ENCODE measurements around the gene TMEM150C. TPM values are rescaled to one million over a fixed set of nuclear protein-coding genes. Genes with fewer than 3 reads are reported as not detected.
A peak's percentile ranks its signal among the peaks of the same experiment; 100 is the strongest.

The TMEM150C gene
- total RNA-seq, 1 donor from 2014 or later, result 7.3 TPM

DNA sequence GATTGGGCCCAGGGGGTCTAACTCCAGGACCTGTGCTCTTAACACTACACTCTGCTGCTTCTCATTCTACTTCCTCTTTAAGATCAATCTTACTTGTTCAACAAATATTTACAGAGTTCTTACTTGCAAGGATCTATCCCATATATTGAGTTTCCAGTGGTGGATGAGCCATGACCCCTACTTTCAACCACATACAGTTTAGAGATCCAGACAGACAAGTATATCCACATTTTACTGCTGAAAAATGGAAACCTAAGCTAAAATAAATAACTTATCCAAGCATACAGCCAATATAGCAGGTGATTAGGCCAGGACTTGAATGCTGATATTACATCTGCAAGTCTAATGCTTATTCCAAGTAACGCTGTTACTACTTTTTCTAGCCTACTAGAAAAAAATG, 18.7 kb downstream of the TMEM150C start:
- no peaks in the 10 kb centered on the region for H3K27me3 Mint-ChIP-seq
- H3K27ac Mint-ChIP-seq, result no peak overlapping the region
- peaks cover 14% of the 10 kb centered on the region for H3K9me3 Mint-ChIP-seq (ENCODE audit: low read depth)
- H3K4me1 Mint-ChIP-seq (ENCODE audit: low read depth), result peaks cover 16% of the 10 kb centered on the region
- peaks cover 3% of the 10 kb centered on the region for H3K36me3 Mint-ChIP-seq (ENCODE audit: insufficient read depth)
- TF ChIP-seq CTCF (IDR thresholded peaks at IDR 0.05; ENCODE audit: unreplicated experiment), result no peak
- H3K4me3 Mint-ChIP-seq (ENCODE audit: low read depth), result no peak overlapping the region
- DNase-seq (ENCODE audit: low spot score, unreplicated experiment), result no peak

- H3K9me3 Mint-ChIP-seq (ENCODE audit: low read depth), result peaks cover 11% of the 10 kb centered on the region
- peaks cover 16% of the 10 kb centered on the region for H3K4me1 Mint-ChIP-seq (ENCODE audit: low read depth)
- H3K4me3 Mint-ChIP-seq (ENCODE audit: low read depth), result no peak overlapping the region
- no peaks in the 10 kb centered on the region for H3K27me3 Mint-ChIP-seq
- H3K36me3 Mint-ChIP-seq (ENCODE audit: insufficient read depth), result peaks cover 3% of the 10 kb centered on the region
- no peak for TF ChIP-seq CTCF (IDR thresholded peaks at IDR 0.05; ENCODE audit: unreplicated experiment)
- H3K27ac Mint-ChIP-seq, result no peak overlapping the region
- DNase-seq (ENCODE audit: low spot score, unreplicated experiment), result no peak
Measured at GRCh38 chr4:82542642-82543041, 19.1 kb downstream of the TMEM150C start.

DNA sequence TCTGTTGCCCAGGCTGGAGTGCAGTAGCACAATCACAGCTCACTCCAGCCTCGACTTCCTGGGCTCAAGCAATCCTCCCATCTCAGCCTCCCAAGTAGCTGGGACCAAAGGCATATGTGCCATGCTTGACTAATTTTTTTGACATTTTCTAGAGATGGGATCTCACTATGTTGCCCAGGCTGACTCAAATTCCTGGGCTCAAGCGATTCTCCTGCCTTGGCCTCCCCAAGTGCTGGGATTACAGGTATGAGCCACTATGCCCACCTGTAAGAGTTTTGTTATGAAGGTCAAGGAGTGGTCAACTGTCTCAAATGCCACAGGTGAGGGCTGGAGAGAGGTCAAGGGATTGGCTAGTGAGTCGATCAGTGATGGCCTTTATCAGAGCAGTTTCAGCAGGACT, 32.5 kb downstream of the TMEM150C start:
- no peaks in the 10 kb centered on the region for H3K9me3 Mint-ChIP-seq (ENCODE audit: low read depth)

DNA sequence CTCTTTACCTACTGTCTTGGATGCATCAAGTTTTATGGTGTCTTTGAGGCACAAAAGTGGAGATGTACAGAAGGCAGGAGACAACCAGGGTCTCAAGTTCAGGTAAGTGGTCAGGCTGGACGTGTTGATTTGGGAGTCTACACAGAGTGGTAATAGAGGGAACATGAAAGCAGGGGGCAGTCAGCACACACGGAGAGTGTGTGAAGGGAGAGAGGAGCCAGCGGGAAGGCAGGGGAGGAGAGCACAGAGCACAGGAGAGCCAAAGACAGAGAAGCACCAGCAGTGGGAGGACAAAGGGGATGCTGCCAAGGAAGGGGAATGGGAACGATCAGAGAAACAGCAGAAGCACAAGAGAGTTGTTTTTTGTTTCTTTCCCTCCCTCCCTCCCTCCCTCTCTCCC, 32.9 kb downstream of the TMEM150C start:
- H3K27me3 Mint-ChIP-seq, result no peaks in the 10 kb centered on the region
- no peak for DNase-seq (ENCODE audit: low spot score, unreplicated experiment)
- no peaks in the 10 kb centered on the region for H3K9me3 Mint-ChIP-seq (ENCODE audit: low read depth)
- TF ChIP-seq CTCF (IDR thresholded peaks at IDR 0.05; ENCODE audit: unreplicated experiment), result no peak
- no peaks in the 10 kb centered on the region for H3K36me3 Mint-ChIP-seq (ENCODE audit: insufficient read depth)
- H3K4me3 Mint-ChIP-seq (ENCODE audit: low read depth), result no peak overlapping the region
- peaks cover 10% of the 10 kb centered on the region for H3K4me1 Mint-ChIP-seq (ENCODE audit: low read depth)
- no peak overlapping the region for H3K27ac Mint-ChIP-seq

More for the DNA sequence above, 32.5 kb downstream of the TMEM150C start:
- no peaks in the 10 kb centered on the region for H3K27me3 Mint-ChIP-seq
- peaks cover 10% of the 10 kb centered on the region for H3K4me1 Mint-ChIP-seq (ENCODE audit: low read depth)
- H3K4me3 Mint-ChIP-seq (ENCODE audit: low read depth), result no peak overlapping the region
- H3K27ac Mint-ChIP-seq, result no peak overlapping the region
- no peaks in the 10 kb centered on the region for H3K36me3 Mint-ChIP-seq (ENCODE audit: insufficient read depth)
- no peak for TF ChIP-seq CTCF (IDR thresholded peaks at IDR 0.05; ENCODE audit: unreplicated experiment)
- no peak for DNase-seq (ENCODE audit: low spot score, unreplicated experiment)

DNA sequence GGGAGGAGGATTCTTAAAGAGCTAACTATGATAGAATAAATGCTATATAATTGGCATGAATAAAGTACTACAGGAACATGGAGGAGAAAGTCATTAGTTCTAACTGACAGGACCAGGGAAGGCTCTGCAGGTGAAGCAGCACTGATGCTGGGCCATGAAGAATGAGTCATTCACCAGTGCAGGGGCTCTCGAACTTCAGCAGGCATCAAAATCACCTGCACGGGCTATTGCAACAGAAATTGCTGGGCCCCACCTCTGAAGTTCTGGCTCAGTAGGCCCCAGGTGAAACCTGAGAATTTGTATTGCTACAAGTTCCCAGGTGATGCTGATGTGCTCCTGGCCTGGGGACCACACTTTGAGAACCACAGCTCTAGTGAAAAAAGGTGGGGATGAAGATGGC, 33.7 kb downstream of the TMEM150C start:
- Mint-ChIP-seq H3K9me3 (ENCODE audit: low read depth) (no peaks in the 10 kb centered on the region), H3K4me1 (ENCODE audit: low read depth) (peaks cover 10% of the 10 kb centered on the region), H3K27me3 (no peaks in the 10 kb centered on the region), H3K4me3 (ENCODE audit: low read depth) (no peak overlapping the region), H3K27ac (peak overlapping the region; percentile 25), H3K36me3 (ENCODE audit: insufficient read depth) (no peaks in the 10 kb centered on the region)
- no peak for TF ChIP-seq CTCF (IDR thresholded peaks at IDR 0.05; ENCODE audit: unreplicated experiment)
- no peak for DNase-seq (ENCODE audit: low spot score, unreplicated experiment)

Measured in progenitor cell of endocrine pancreas (in vitro differentiated cells).